ENCODE results near the gene VPS13D. TPM values are rescaled to one million over a fixed set of nuclear protein-coding genes. Genes with fewer than 3 reads are reported as not detected.

VPS13D gene
- polyA plus RNA-seq, 1 of the 3 experiments (the other 2 are of a cell fraction) = 15.0 TPM

- Histone ChIP-seq H3K27me3 (ENCODE audit: insufficient read depth) (no peaks in the 10 kb centered on the region), H3F3A (replicated peaks; ENCODE audit: insufficient read depth) (peaks cover 9% of the 10 kb centered on the region), H3K4me2 (no peak overlapping the region), H4K20me1 (ENCODE audit: insufficient read depth) (no peaks in the 10 kb centered on the region), H3K9ac (no peak overlapping the region), H3K27ac (ENCODE audit: low read depth in 2 of 2, low read length in 1 of 2) (no peak overlapping the region), H3K4me3 (ENCODE audit: low read depth in 2 of 2, low read length in 1 of 2) (no peak overlapping the region), H3K36me3 (replicated peaks in 1 of 2; ENCODE audit: control insufficient read depth in 1 of 2, insufficient read depth in 2 of 2, low read length in 1 of 2) (peaks cover 0 to 6% of the 10 kb centered on the region in 2 experiments), H3K79me2 (ENCODE audit: insufficient read depth) (no peaks in the 10 kb centered on the region), H3K9me2 (no peaks in the 10 kb centered on the region), H3K9me3 (no peaks in the 10 kb centered on the region), H2AFZ (ENCODE audit: low read depth) (no peak overlapping the region), H3K4me1 (ENCODE audit: control insufficient read depth in 1 of 2, insufficient read depth in 2 of 2, low read depth in 1 of 2, low read length in 1 of 2) (peaks cover 0 to 1% of the 10 kb centered on the region in 2 experiments; a peak in 1 of 4 replicates)
- WGBS (ENCODE audit: low lambda C conversion rate) = 80% methylated on average over 6 of the region's 7 CpGs
- DNase-seq = no peak
- ChIA-PET POLR2A (no interaction called here), CTCF (interaction anchor here (1.5 kb wide), 1 partner anchor 217 kb away, joined by 6 read pairs; no protein-coding TSS in a partner anchor)
- no peak for TF ChIP-seq FOXJ3 (CRISPR knock-in tag; IDR thresholded peaks at IDR 0.05)
- no peak for TF ChIP-seq EZH2phosphoT487 (IDR thresholded peaks at IDR 0.05; ENCODE audit: borderline replicate concordance, low read depth)
- no peak for TF ChIP-seq USF1 (IDR thresholded peaks at IDR 0.05; ENCODE audit: borderline replicate concordance, low read depth)
- no peak for TF ChIP-seq NFIC (IDR thresholded peaks at IDR 0.05; ENCODE audit: borderline replicate concordance)
- TF ChIP-seq CTCF (IDR thresholded peaks at IDR 0.05) = no peak
Observed at GRCh38 chr1:12441414-12442105, 211.7 kb downstream of the VPS13D start.

GRCh38 chr1:12442217-12442616, 212.4 kb downstream of the VPS13D start:
- Histone ChIP-seq H3K4me2 (no peak overlapping the region), H3K4me3 (ENCODE audit: low read depth in 2 of 2, low read length in 1 of 2) (no peak overlapping the region), H3K27ac (ENCODE audit: low read depth in 2 of 2, low read length in 1 of 2) (no peak overlapping the region), H3K9ac (no peak overlapping the region), H3K79me2 (ENCODE audit: insufficient read depth) (no peaks in the 10 kb centered on the region), H3F3A (replicated peaks; ENCODE audit: insufficient read depth) (peaks cover 9% of the 10 kb centered on the region), H3K27me3 (ENCODE audit: insufficient read depth) (no peaks in the 10 kb centered on the region), H3K36me3 (replicated peaks in 1 of 2; ENCODE audit: control insufficient read depth in 1 of 2, insufficient read depth in 2 of 2, low read length in 1 of 2) (peaks cover 0 to 6% of the 10 kb centered on the region in 2 experiments), H3K9me2 (no peaks in the 10 kb centered on the region), H3K9me3 (no peaks in the 10 kb centered on the region), H4K20me1 (ENCODE audit: insufficient read depth) (no peaks in the 10 kb centered on the region), H2AFZ (ENCODE audit: low read depth) (no peak overlapping the region), H3K4me1 (ENCODE audit: control insufficient read depth in 1 of 2, insufficient read depth in 2 of 2, low read depth in 1 of 2, low read length in 1 of 2) (peaks cover 4 to 8% of the 10 kb centered on the region in 2 experiments; a peak in 2 of 4 replicates)
- CTCF ChIA-PET = interaction anchor here (1.5 kb wide), 1 partner anchor 216 kb away, joined by 6 read pairs; no protein-coding TSS in a partner anchor
- DNase-seq = no peak
- POLR2A ChIA-PET = no interaction called here
- TF ChIP-seq CHD2 (IDR thresholded peaks at IDR 0.05; ENCODE audit: low read length, partially characterized antibody) (no peak), SIN3A (IDR thresholded peaks at IDR 0.05; ENCODE audit: borderline replicate concordance, low read depth, low read length) (no peak), NFIC (IDR thresholded peaks at IDR 0.05; ENCODE audit: borderline replicate concordance) (no peak), MAX (IDR thresholded peaks at IDR 0.05; ENCODE audit: low read depth) (no peak), RXRA (IDR thresholded peaks at IDR 0.05; ENCODE audit: borderline replicate concordance, low read depth) (no peak), GABPA (IDR thresholded peaks at IDR 0.05; ENCODE audit: low read depth) (no peak)
- WGBS (ENCODE audit: low lambda C conversion rate) = 83% methylated on average over 1 of the region's 1 CpG

Measured in SK-N-SH (cell line).